GM21786 (cell line): ENCODE data around the gene ARHGAP26.

Source experiments
- ATAC-seq: cut with Tn5 transposase; IDR thresholded peaks from one replicate; pipeline ENCODE4 v1.9.1; 2021; ENCODE audit not compliant: unreplicated experiment

The ARHGAP26 gene

DNA sequence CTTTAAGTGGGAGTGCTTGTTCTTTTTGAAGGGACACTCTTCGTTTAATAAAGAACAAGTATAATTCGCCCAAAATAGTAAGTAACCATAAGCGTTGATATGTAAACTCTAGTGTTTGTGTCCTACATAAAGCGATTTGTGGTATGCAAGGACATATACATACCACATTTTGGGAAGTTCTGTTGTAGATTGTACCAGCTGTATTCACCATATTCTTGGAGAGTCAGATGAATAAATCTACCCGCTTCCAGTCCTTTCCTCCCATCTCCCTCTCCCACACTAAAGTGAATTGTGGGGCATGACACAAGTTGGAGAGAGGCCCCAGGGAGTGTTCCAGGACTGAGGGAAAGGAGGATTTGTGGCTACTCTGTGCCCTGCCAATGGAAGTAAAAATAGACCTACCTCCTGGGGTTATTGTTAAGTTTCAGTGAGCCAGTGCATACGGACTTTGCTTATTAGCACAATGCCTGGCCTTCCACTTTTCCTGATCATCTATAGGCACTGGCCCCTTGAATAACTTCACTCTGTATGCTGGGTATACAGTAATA lies 40.6 kb downstream of the ARHGAP26 start:
- ATAC-seq: no peak

DNA sequence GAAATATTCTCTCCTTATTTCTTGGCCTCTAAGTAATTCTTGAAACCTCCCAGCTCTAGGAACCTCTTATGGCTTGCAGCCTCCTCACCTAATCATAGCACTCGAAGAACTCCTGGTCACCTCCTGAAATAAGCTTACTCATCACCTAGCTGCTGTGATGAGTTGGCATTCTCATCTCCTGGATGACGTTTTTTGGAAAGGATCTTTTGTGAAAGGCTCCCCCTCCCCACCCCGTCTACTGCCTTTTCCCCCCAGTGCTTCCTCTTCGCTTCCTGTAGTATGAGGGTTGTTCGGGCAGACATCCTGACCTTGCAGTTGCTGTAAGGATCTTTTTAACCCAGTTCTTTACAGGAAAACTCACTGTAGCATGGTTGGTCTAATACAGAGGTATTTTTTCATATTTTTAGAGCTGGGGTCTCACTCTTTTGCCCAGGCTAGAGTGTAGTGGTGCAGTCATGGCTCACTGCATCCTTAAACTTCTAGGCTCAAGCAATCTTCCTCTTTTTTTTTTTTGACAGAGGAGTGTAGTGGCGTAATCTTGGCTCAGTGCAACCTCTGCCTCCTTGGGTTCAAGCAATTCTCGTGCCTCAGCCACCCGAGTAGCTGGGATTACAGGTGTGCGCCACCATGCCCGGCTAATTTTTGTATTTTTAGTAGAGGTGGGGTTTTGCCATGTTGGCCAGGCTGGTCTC lies 41.8 kb downstream of the ARHGAP26 start:
- no peak for ATAC-seq

DNA sequence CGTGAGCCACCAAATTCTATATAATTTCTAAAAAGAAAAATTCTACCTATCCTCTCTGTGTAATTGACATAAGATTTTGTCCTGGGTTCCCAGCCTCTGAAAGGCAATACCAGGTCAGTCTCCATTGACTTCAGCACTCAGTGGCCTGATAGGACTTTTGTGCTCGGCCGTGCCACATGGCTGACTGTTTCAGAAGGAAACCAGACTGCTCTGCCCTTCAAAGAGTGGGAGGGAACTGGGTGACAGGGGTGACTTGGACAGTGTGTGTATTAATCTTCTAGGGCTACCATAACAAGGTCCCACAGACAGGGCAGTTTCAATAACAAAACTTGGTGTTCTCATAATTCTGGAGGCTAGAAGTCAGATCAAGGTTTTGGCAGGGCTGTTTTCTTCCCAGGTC lies 43.0 kb downstream of the ARHGAP26 start:
- no peak for ATAC-seq

DNA sequence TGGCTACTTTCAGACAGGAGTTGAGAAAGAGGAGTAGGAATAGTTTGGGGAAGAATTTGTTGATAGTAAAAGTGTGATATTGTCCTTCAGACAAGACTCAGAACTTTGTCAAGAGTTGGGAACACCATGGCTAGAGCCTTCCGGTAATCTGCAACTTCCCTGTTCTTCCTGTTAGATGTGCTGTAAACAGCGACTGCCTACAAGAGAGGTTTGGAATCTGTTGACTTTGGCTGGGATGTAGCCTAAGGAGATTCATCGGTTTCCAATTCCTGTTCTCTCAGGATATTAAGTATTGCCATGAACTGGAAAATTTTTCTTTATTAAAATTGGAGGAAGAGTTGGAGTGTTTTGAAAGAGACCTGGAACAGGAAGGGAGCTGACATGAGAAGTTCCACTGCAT lies 43.9 kb downstream of the ARHGAP26 start:
- ATAC-seq: no peak

DNA sequence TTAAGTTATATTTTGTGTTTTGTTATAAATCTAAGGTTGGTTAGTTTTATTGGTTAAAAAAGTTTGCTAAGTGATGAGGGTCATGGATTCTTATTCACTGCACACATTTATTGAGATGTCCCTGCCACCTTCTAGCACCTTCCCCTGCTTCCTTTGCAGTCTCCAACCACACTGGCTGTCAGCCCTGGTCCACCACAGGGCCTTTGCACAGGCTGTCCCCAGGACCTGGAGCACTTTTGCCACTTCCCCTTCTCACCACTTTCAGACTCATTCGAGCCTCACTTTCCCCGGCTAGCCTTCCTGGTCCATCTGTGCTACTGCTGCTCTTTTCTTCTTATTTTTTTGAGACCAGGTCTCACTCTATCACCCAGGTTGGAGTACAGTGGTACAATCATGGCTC lies 45.3 kb downstream of the ARHGAP26 start:
- ATAC-seq: no peak

DNA sequence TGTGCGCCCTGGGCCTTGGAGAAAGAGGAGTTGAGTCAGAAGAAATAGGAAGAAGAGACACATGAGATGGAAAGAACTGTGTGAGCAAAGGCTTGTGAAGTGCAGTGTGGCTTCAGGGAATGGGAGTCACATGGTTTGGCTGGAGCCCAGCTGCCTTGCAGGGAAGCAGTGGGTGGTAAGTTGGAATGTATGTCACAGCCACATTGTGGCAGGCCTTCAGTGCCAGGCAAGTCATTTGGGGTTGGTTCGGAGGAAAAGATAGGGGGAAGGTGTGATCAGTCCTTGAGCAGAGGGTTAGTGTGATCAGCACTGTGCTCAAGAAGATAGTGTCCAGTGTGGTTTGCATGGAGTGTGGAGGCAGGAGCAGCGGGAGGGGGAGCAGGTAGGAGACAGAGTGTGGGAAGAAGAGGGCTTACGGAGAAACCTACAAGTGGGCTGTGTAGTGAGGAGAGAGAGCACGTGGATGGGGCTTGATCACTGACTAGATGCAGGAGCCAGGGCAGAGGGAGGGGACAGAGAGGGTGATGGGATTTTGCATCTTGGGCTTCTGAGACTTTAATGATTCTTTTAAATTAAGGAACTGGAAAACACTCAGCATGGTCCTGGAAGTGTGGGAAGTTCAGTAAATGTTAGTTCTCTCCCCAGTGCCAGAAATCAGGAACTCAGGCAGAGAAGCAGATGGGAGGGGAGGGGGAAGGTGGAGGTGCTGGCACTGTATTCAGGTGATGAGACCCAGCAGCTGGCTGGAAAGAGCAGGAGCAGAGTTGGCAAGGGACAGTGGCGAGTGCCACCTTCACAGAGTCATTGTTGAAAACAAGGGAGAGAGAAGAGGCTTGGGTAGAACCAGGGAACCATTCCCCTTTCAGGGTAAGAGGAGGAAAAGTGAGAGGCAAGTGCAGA lies 46.6 kb downstream of the ARHGAP26 start:
- ATAC-seq: no peak

DNA sequence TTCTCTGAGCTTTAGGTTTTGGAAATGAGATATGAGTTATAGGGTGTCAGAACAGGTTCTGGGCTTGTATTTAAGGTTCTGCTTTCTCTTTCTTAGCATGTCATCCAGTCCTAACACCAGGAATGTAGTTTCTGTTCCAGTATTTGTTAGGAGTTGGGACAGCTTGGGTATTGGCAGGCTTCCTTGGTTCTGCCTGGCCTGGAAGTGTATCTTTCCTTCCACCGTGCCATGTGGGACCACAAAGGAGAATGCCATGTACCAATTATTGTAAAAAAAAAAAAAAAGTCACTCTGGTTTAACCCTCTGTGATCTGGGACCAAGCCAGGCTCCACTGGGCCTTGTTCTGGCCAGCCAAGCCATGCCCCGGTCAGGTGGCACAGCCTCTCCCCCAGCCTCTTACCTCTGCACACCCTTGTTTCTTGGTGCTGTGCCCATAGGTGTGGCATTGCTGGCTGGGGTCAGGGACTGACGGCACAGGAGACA lies 47.8 kb downstream of the ARHGAP26 start:
- ATAC-seq: no peak

DNA sequence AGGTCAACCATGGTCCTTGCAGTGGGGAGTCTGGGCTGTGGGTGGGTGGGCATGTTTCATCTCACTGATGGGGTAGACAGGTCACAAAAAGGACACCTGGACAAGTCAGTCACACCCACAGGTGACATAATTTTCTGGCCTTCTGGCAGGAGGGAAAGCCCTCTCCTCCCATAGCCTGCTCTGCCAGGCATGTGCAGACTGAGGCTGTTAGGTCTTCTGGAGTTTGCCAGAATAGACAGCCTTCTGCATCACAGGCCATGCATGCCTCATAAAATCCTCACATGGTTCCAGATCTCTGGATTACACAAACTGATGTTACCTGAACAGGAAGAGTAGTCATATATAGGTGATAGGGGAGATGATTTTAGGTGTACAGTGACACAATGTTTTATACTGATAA lies 49.1 kb downstream of the ARHGAP26 start:
- no peak for ATAC-seq

DNA sequence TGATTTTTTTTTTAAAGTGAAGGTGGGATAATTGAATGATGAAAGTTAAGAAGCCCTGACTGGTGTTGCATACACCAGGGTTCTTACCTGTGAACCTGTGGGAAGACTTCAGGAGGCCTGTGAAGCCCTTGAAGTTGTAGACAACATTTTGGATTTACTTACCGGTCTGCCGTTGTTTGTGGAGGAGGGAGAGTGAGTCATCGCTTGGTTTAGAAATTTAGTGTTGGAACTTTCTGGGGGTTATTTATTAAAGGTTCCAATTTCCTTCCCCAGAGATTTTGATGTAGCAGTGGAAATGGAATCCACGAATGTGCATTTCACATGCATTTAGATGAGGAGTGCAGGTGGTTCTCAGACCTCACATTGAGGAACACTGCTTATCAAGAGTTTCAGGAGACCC lies 49.6 kb downstream of the ARHGAP26 start:
- ATAC-seq: no peak

DNA sequence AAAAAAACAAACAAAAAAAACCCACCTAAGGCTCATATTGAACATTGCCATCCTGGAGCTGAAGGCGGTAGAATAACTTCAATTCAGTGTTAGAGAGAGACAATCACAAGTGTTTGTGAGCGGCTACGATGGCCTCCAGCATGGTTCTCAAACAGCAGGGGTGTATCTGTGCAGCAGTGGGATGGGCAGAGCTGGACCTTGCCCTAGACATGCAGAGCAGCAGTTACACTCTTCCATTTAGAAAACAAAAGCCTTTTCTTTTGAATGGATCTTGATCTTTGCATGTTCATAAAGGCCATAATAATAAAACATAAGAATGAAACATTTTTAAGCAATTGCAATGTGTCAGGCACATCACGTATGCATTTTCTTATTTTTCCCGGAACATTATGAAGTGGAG lies 50.3 kb downstream of the ARHGAP26 start:
- no peak for ATAC-seq

DNA sequence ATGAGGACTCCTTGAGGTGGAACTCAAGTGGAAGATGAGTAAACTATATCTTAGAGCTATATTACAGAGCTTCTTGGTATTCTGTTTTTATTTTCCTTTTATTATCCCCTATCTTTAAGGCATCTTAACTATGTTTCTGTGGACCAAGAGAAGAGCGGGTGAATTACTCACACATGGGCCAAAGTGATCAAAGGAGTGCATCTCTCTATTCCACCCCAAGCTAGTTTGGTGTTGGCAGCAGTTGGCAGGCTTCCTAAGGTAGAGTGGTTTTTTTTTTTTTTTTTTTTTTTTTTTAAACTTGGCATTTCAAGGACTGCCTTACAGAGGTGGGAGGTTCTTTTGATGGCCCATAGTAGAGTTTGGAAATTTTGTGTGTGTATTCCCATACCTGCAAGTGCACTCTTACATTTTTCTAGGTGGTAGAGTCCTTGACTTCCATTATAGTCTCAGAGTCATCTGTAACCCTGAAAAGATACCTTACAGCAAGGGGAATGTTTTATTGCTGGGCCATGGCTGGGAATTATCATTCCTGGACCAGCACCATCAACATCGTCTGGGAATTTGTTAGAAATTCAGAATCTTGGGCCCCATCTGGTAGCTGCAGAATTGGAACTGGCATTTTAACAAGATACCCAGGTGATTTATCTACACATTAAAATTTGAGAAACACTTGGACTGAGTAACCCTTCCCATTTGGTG lies 51.0 kb downstream of the ARHGAP26 start:
- ATAC-seq: no peak

DNA sequence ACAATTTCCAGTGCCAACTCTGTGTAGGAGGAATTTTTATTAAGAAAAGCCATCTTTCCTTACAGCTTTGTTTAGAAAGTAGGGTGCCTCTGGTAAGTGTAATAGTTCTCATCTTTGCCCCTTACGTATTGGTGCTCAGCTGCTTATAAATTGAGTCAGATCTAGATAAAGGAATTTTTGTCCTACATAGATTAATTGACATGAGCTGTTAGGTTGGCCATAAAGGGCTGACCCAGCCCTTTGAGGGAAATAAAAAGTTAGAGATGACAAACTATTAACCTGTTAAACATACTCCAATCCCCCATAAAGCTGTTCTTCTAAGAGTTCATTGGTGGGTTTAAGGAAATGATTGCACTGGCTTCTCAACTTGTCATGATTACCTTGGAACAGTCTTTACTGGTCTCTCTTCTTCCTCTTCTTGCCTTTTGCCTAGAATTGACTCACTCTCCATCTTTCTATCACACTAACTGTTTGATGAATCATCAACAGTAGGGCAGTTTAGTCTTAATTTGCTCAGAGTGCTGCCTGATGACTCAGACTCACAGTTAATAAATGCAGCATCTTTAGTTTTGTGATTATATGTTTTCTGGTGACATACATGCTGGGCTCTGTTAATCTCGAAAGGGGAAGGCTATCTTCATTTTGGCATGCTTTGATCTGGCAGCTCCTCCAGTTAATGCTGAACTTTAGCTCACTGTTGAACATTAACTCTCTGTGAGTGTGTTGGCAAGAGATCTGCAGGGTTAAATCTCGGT lies 51.7 kb downstream of the ARHGAP26 start:
- peak; percentile 75 for ATAC-seq

DNA sequence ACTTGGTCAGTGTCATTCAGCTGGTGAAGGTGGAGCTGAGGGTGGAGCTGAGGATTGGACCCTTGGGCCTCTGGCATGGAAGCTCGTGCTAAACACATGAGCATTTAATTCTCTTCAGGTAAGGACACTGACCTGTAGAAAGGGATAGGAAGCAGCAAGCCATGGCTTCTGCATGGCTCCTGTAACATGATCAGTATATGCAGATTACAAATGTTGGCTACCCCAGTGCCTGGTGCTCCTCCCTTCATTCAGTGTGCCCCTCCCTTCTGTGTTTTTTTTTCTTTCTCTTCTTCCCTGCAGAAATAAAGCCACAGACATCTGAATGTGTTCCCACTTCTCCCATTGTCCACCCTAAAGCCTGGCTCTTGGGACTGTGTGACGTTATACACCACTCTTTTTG lies 52.9 kb downstream of the ARHGAP26 start:
- no peak for ATAC-seq

DNA sequence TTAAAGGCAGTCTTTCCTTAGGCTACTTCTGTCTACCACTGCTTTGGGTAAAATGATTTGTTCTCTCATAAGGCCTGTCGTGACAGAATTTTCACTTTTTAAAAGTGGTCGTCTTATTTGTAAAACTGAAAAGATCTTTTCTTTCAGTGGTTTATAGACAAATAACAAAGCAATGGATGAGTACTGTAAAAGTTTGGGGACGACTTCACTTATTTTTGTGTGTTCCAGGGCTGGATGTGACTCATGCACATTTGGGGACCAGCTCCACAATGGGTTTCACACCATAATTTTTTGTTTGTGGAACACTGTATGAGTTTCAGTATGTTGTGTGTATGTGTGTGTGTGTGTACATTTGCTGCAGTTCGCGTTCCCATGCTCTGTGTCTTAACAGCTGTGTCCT lies 53.6 kb downstream of the ARHGAP26 start:
- no peak for ATAC-seq

DNA sequence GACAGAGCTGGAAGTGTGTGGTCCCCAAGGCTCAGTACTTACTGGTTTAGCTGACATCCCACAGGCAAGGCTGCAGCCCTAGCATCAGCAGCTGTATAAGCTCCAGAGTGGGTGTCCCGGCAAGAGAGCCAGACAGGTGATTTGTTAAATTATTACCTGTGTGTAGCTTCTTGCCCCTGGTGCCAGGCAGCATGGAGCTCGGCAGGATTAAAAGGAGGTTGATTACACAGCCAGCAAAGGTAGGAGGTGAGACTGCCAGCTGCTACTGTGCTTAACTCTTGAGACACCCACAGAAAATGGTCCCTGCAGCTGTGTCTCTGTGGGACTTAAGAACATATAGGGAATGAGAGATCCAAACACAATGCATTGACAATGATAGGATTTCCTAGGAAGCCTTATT lies 54.2 kb downstream of the ARHGAP26 start:
- ATAC-seq: no peak

DNA sequence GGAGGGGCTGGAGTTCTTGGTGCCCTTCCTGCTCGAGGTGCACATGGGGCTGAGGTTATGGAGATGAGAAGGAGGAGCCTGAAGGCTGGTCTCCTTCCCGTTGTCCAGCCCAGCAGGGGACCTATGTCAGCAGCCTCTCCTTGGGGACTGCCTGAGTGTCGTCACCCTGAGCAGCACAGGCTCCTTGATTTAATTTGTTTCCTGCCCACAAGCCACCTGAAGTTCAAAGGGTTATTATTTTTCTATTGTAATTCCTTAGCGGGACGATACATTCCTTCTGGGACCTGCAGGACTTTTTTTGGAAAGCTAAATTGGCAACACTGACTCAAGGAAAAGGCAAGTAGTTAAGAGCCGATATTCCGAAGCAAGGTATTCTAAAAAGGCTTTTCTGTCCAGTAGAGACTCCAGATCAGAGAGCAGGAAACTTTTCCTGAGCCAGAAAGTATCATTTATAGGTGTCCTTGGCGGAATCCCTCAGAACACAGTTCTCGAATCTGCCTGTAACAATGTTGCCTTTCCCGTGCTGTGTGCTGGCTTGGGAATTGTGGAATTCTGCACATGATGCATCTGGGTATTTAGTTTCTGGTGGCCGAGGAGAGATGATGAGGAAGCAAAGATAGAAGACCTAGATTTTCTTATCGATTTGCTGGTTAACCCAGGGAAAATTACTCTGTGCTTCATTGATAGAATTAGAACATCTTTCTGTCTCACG lies 55.4 kb downstream of the ARHGAP26 start:
- no peak for ATAC-seq

DNA sequence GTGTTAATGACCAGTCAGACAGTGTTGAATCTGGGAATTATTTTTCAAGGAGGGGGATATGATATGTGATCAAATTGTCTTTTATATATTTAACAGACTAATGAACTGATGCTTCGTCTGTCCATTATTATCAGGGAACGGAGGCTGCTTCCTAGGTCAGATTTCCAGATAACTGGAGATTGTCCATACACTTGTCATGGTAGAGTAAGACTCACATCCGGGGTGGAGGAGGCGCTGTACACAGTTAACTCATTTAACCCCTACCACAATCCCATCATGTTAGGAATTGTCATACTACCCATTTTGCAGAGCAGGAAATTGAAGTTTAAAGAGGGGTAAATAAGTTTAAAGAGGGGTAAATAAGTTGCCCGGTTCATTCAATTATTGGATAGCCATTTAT lies 55.9 kb downstream of the ARHGAP26 start:
- no peak for ATAC-seq

DNA sequence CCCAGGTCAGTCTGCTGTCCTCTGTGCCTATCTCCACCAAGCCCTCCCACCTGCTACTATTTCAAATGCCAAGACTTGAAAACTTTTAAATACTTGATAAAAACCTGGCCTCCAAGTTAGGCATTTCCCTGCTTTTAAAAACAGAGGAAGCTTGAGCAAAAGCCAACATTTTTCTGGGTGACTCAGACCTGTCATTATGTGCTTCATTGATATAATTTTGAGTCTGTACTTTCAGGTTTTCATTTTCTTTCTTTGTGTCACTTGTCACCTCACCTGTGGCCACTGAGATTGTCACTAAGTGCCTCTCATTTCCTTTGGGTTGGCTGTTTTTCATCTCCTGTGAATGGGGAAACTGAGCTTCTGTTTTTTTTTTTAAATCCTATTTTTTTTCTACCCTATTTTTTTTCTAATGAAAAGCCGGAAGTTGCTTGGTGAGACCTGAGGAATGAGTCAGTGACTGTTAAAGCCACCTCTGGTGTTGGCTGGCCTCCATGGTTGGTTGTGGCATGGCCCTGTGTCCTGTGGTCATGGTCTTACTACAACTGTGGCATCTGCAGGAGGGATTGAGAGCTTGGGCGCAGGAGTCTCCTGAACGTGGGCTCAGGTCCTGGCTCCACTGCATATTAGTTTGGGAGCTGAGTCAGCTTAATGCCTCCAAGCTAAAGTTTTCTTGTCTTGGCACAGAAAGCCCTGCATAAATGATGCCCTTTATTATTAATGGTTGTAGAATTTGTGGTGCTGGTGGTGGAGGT lies 56.7 kb downstream of the ARHGAP26 start:
- peak; percentile 63 for ATAC-seq

DNA sequence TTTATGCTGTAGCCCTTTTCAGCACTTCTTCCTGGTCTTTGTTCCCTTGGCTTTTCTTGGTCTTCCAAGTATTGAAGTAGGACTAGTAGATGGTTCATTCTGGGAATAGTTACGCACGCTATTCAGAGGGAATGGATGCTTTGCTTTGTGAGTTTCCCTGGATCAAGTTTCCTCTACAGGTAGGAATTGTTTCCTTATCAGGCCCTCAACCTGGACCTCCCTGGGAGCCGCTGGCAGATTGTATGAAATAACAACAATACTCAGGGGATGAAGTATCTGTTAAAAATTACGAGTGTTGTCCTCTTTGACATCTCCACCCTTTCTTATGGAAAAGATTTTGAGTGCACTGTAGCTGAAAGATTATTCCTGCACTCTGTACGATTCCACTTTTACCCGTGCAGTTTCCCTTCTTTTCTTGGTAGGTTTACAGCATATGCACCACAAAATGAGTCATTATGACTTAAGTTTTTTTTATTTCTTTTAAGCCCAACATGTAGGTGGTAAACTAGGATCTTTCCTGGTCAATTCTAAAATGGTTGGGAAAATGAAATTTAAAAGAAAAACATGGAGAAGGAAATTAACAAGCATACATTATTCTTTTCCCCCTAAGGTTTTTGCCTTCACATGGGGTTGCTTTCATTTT lies 57.9 kb downstream of the ARHGAP26 start:
- no peak for ATAC-seq
